K562 (cell line): ENCODE measurements around the gene DIP2C. TPM values are rescaled to one million over a fixed set of nuclear protein-coding genes. Genes with fewer than 3 reads are reported as not detected.

Experiments
- ATAC-seq: fragments of 200-7000 bp; cut with Tn5 transposase; 3 replicates; pipeline ENCODE4 v1.9.1; 2020; ENCODE audit warnings: moderate library complexity
- BruUV-seq: library from RNA; stranded (reverse); fragments of 400-500 nt; replicated peaks from 2 replicates; lab custom pipeline; 2021; lab: Mats Ljungman, UMichigan
- CTCF ChIA-PET: fragments of 300-600 bp; formaldehyde crosslinking; extraction: SDS; loops from one replicate; lab custom pipeline; 2021; ENCODE audit warnings: low intra/inter-chr PET ratio; lab: Yijun Ruan, JAX
- POLR2A ChIA-PET: fragments of 300-600, 350-650 bp; sonication (Branson Sonifier 250); formaldehyde crosslinking; extraction: SDS; loops from one replicate; lab custom pipeline; 2021; ENCODE audit warnings: antibody characterized with exemption, inconsistent platforms; lab: Yijun Ruan, JAX
- DNase-seq, 4 experiments: peaks; one replicate each; pipeline versions ENCODE4 v3.0.0 to v3.0.0-alpha.2; 2011 to 2018; ENCODE audit warnings: low spot score in 3 of 4, mixed read lengths in 3 of 4; ENCODE audit errors: extremely low read depth in 1 of 4
- FAIRE-seq: peaks from 2 replicates; lab custom pipeline; 2011; peaks lifted over from hg19 to GRCh38; lab: Jason Lieb, UNC
- H2AFZ ChIP-seq: 2 replicates; pipeline ENCODE4 v1.6.0; 2011; ENCODE audit warnings: low read depth, low read length, control low read depth, inconsistent platforms
- H3K27ac ChIP-seq: fragments of 200-600 bp; 3 replicates; pipeline ENCODE4 v1.8.0; 2011; ENCODE audit warnings: low read depth, mild to moderate bottlenecking, control low read depth, inconsistent platforms, low read length, moderate library complexity, mixed read lengths; ENCODE audit errors: extremely low read depth
- H3K27me3 ChIP-seq, 2 experiments: fragments of 300-600 bp in 1 of 2; 2 replicates in 1 of 2; 3 replicates in 1 of 2; pipeline versions ENCODE4 v1.6.0 to v1.8.0; 2011; ENCODE audit warnings: inconsistent platforms in 2 of 2, low read length in 2 of 2, mild to moderate bottlenecking in 1 of 2, mixed read lengths in 1 of 2, moderate library complexity in 1 of 2; ENCODE audit not compliant: control insufficient read depth in 2 of 2, insufficient read depth in 2 of 2
- H3K36me3 ChIP-seq: fragments of 300-600 bp; 3 replicates; pipeline ENCODE4 v1.8.0; 2011; ENCODE audit warnings: mild to moderate bottlenecking, low read length, inconsistent platforms; ENCODE audit not compliant: control insufficient read depth, insufficient read depth
- H3K4me1 ChIP-seq, 2 experiments: fragments of 200-600 bp in 1 of 2; replicated peaks in 1 of 2; 2 replicates in 1 of 2; 3 replicates in 1 of 2; pipeline versions ENCODE4 v1.5.1 to v1.8.0; 2011; ENCODE audit warnings: inconsistent platforms in 2 of 2, low read length in 2 of 2, mild to moderate bottlenecking in 1 of 2, mixed read lengths in 1 of 2, moderate library complexity in 1 of 2; ENCODE audit not compliant: control insufficient read depth in 2 of 2, insufficient read depth in 2 of 2
- H3K4me2 ChIP-seq: 2 replicates; pipeline ENCODE4 v1.6.1; 2011; ENCODE audit warnings: low read length, control low read depth, inconsistent platforms, mixed read lengths; ENCODE audit not compliant: insufficient read depth
- H3K4me3 ChIP-seq: fragments of 200-600 bp; sonication (generic), shearing (Covaris generic); 2 replicates; pipeline ENCODE4 v1.5.1; 2016; ENCODE audit warnings: control low read depth, inconsistent platforms
- H3K79me2 ChIP-seq: fragments of 200-600 bp; 3 replicates; pipeline ENCODE4 v1.8.0; 2011; ENCODE audit warnings: low read length, inconsistent platforms; ENCODE audit not compliant: control insufficient read depth, insufficient read depth
- H3K9ac ChIP-seq, 2 experiments: 2 replicates each; pipeline versions ENCODE4 v1.6.0 to v1.6.1; 2011; ENCODE audit warnings: low read depth in 2 of 2, low read length in 2 of 2, control low read depth in 1 of 2, inconsistent platforms in 1 of 2, mild to moderate bottlenecking in 1 of 2, mixed read lengths in 1 of 2; ENCODE audit not compliant: insufficient read depth in 1 of 2
- H3K9me1 ChIP-seq: one replicate; pipeline ENCODE4 v1.6.0; 2011; ENCODE audit warnings: inconsistent platforms, mild to moderate bottlenecking, low read length, moderate library complexity; ENCODE audit not compliant: control insufficient read depth, insufficient read depth
- H3K9me3 ChIP-seq: replicated peaks from 2 replicates; pipeline ENCODE4 v1.5.1; 2011; ENCODE audit warnings: low read depth, low read length, inconsistent platforms; ENCODE audit not compliant: control insufficient read depth, insufficient read depth
- H4K20me1 ChIP-seq: replicated peaks from 2 replicates; pipeline ENCODE4 v1.6.1; 2011; ENCODE audit warnings: low read length, inconsistent platforms, mixed read lengths; ENCODE audit not compliant: control insufficient read depth, insufficient read depth
- BCLAF1 ChIP-seq, 2 experiments: fragments of 450-650 bp in 1 of 2; IDR thresholded peaks; 2 replicates each; pipeline ENCODE4 v1.6.1; 2011 to 2017; ENCODE audit warnings: low read depth in 2 of 2, antibody characterized with exemption in 1 of 2, borderline replicate concordance in 1 of 2, low read length in 1 of 2, mild to moderate bottlenecking in 1 of 2, mixed read lengths in 1 of 2; ENCODE audit not compliant: control insufficient read depth in 1 of 2
- BRF1 ChIP-seq: IDR thresholded peaks from 3 replicates; pipeline ENCODE4 v1.6.1; 2011; ENCODE audit warnings: borderline replicate concordance, mild to moderate bottlenecking; ENCODE audit not compliant: insufficient read length; ENCODE audit errors: extremely low read depth
- FIP1L1 ChIP-seq: fragments of 200-400 bp; formaldehyde crosslinking; IDR thresholded peaks from 2 replicates; pipeline ENCODE4 v1.6.1; 2018; ENCODE audit warnings: mild to moderate bottlenecking, low read depth, low read length; ENCODE audit not compliant: poor library complexity, severe bottlenecking
- HDGF ChIP-seq: fragments of 450-650 bp; IDR thresholded peaks from 2 replicates; pipeline ENCODE4 v1.6.1; 2016
- MNT ChIP-seq, 2 experiments: fragments of 450-650 bp; conservative IDR thresholded peaks; 2 replicates each; pipeline ENCODE4 v1.6.1; 2017; ENCODE audit warnings: mild to moderate bottlenecking in 2 of 2, moderate library complexity in 2 of 2
- NFATC3 ChIP-seq: fragments of 450-650 bp; IDR thresholded peaks from 2 replicates; pipeline ENCODE4 v1.6.1; 2017; ENCODE audit warnings: mild to moderate bottlenecking
- NFE2 ChIP-seq: IDR thresholded peaks from 2 replicates; pipeline ENCODE4 v1.6.1; 2014; ENCODE audit warnings: antibody characterized with exemption, low read depth
- NR2C2 ChIP-seq, 2 experiments: fragments of 200-800 bp in 1 of 2; sonication (Bioruptor generic) in 1 of 2; sonication (generic) in 1 of 2; formaldehyde crosslinking in 1 of 2; IDR thresholded peaks; 2 replicates each; pipeline versions ENCODE4 v1.6.1 to v1.8.0; 2016 to 2022; ENCODE audit warnings: mild to moderate bottlenecking in 1 of 2, missing compliant biosample characterization in 1 of 2, missing genetic modification characterization in 1 of 2, missing genetic modification reagents in 1 of 2
- SETDB1 ChIP-seq: IDR thresholded peaks from one replicate; pipeline ENCODE4 v1.6.1; 2012; ENCODE audit warnings: low read length, control low read depth, inconsistent platforms
- SP2 ChIP-seq: IDR thresholded peaks from 2 replicates; pipeline ENCODE4 v1.6.1; 2011; ENCODE audit warnings: mild to moderate bottlenecking, low read depth, low read length, moderate library complexity; ENCODE audit not compliant: poor library complexity, severe bottlenecking; ENCODE audit errors: extremely low read depth
- SRF ChIP-seq, 2 experiments: fragments of 250-450, 450-650 bp in 1 of 2; sonication (Bioruptor Pico) in 1 of 2; sonication (generic) in 1 of 2; formaldehyde crosslinking; IDR thresholded peaks; 2 replicates each; pipeline versions ENCODE4 v1.5.0 to v1.5.1; 2020 to 2022; ENCODE audit warnings: mild to moderate bottlenecking in 1 of 2, missing genetic modification reagents in 1 of 2
- U2AF1 ChIP-seq: fragments of 200-400 bp; formaldehyde crosslinking; optimal IDR thresholded peaks from 2 replicates; pipeline ENCODE3; 2017; ENCODE audit warnings: mild to moderate bottlenecking, low read depth, low read length, moderate library complexity
- ZNF277 ChIP-seq: fragments of 250-450 bp; sonication (Bioruptor Pico); IDR thresholded peaks from 2 replicates; pipeline ENCODE4 v1.8.0; 2022; ENCODE audit warnings: inconsistent platforms, mild to moderate bottlenecking, moderate library complexity, borderline replicate concordance
- ZNF431 ChIP-seq: sonication (generic); formaldehyde crosslinking; IDR thresholded peaks from 2 replicates; pipeline ENCODE4 v1.8.0; 2022; ENCODE audit warnings: mild to moderate bottlenecking, missing genetic modification reagents
- ZNF695 ChIP-seq: fragments of 450-650 bp; formaldehyde crosslinking; IDR thresholded peaks from 2 replicates; pipeline ENCODE4 v1.4.0; 2020; ENCODE audit warnings: mild to moderate bottlenecking, moderate library complexity
- ZNF76 ChIP-seq: fragments of 250-450 bp; sonication (Bioruptor Pico); IDR thresholded peaks from 2 replicates; pipeline ENCODE4 v1.4.0; 2020; ENCODE audit warnings: mild to moderate bottlenecking, moderate library complexity, borderline replicate concordance
- WGBS: fragments of 100-300 bp; shearing (Covaris generic); methylation state at CpG from one replicate; pipeline ENCODE4 v1.1.6; 2016; ENCODE audit warnings: low coverage, mixed read lengths; ENCODE audit not compliant: insufficient coverage; ENCODE audit errors: missing lambda C conversion rate; 5-methylcytosine and 5-hydroxymethylcytosine counted together
- in situ Hi-C: fragments of 300-500 bp; cut with MboI; formaldehyde crosslinking; loops from 4 replicates; pipeline ENCODE4 v1.15.0; 2018; ENCODE audit warnings: inconsistent platforms, mixed read lengths
- intact Hi-C: fragments of 100-400 bp; cut with micrococcal nuclease; formaldehyde crosslinking; loops from 2 replicates; pipeline ENCODE4 v1.14.2; 2022
- polyA plus RNA-seq, 8 experiments: library from polyadenylated mRNA; depleted of rRNA in 4 of 8; stranded (reverse) in 5 of 8; unstranded in 3 of 8; fragments of >200 nt; fragmentation: Nextera tagmentation in 2 of 8; fragmentation: Illumina TruSeq in 1 of 8; extraction: Ambion mirVana in 2 of 8; extraction: Trizol in 1 of 8; gene quantifications; 2 replicates each; pipeline versions ENCODE4 v1.2.1 to v1.2.3, GENCODE V29; 2011 to 2014; ENCODE audit warnings: inconsistent platforms in 1 of 8, missing spikeins in 1 of 8
- total RNA-seq, 7 experiments: library from RNA; depleted of rRNA in 6 of 7; stranded (reverse); fragments of >200 nt in 6 of 7; fragmentation: Illumina TruSeq in 2 of 7; extraction: Trizol in 2 of 7; gene quantifications; 2 replicates each; pipeline versions ENCODE4 v1.2.1 to v1.2.3, GENCODE V29; 2011 to 2021; ENCODE audit warnings: low replicate concordance in 1 of 7

DIP2C gene
- total and polyA plus RNA-seq, 9 of the 15 experiments (the other 6 are each of a cell fraction or from before 2014, with no cell fraction given) = 0.01 TPM; not detected in 8

- no peaks in the 10 kb centered on the region for H3K4me1 ChIP-seq
- H3K9ac ChIP-seq = no peak overlapping the region
- intact Hi-C loops (no loop called here), in situ Hi-C loops (no loop called here)
- no peaks in the 10 kb centered on the region for H3K9me1 ChIP-seq
- H3K4me2 ChIP-seq = no peak overlapping the region
- no peaks in the 10 kb centered on the region; the same call in 1 of the 2 replicates for H3K9me3 ChIP-seq
- H4K20me1 ChIP-seq = no peaks in the 10 kb centered on the region
- DNase-seq (no peak), FAIRE-seq (no peak), ATAC-seq (0 out of 3 replicates have a peak, but pooled peaks have one; percentile 22)
- no peak overlapping the region for H3K4me3 ChIP-seq
- ChIA-PET POLR2A (no interaction called here), CTCF (no interaction called here)
- H3K36me3 ChIP-seq = no peaks in the 10 kb centered on the region
- 2% methylated on average over 21 of the region's 24 CpGs for WGBS
- no peak overlapping the region for H2AFZ ChIP-seq
- peaks cover 0 to 32% of the 10 kb centered on the region in 2 experiments; a peak in 4 of 5 replicates for H3K27me3 ChIP-seq
- H3K27ac ChIP-seq = no peak overlapping the region
- no peaks in the 10 kb centered on the region for H3K79me2 ChIP-seq
- no TSS peak for BruUV-seq
- TF ChIP-seq ZNF76 (CRISPR knock-in tag) (no peak), ZNF695 (CRISPR knock-in tag) (no peak), ZNF277 (CRISPR knock-in tag) (no peak), SETDB1 (no peak), NR2C2 (CRISPR knock-in tag; IDR thresholded peaks at IDR 0.05) (no peak), NR2C2 (tag; IDR thresholded peaks at IDR 0.05) (no peak), BCLAF1 (IDR thresholded peaks at IDR 0.05; ENCODE audit: borderline replicate concordance in 1 of 2, control insufficient read depth in 1 of 2, low read depth in 2 of 2, low read length in 1 of 2) (no peak), U2AF1 (no peak), SP2 (no peak), HDGF (no peak), SRF (CRISPR knock-in tag; IDR thresholded peaks at IDR 0.05) (no peak), MNT (conservative IDR thresholded peaks at IDR 0.05) (no peak), BRF1 (no peak), NFATC3 (no peak), FIP1L1 (no peak), NFE2 (no peak), ZNF431 (CRISPR knock-in tag) (no peak)
These were observed 39.5 kb downstream of the DIP2C start for GRCh38 chr10:649798-650440.
